HepG2 (cell line): ENCODE data around the gene RAB3B. TPM values are rescaled to one million over a fixed set of nuclear protein-coding genes. Genes with fewer than 3 reads are reported as not detected.
A peak's percentile ranks its signal among the peaks of the same experiment; 100 is the strongest.

Experiments used
- ARNT ChIP-seq: fragments of 450-650 bp; IDR thresholded peaks from 2 replicates; pipeline ENCODE4 v1.6.1; 2017
- DNMT1 ChIP-seq: sonication (generic); formaldehyde crosslinking; IDR thresholded peaks from 2 replicates; pipeline ENCODE4 v1.5.1; 2020; ENCODE audit warnings: mild to moderate bottlenecking, missing genetic modification reagents
- FOXC1 ChIP-seq: sonication (generic); formaldehyde crosslinking; IDR thresholded peaks from 2 replicates; pipeline ENCODE4 v1.8.0; 2022; ENCODE audit warnings: mild to moderate bottlenecking, missing genetic modification reagents, borderline replicate concordance
- KDM3A ChIP-seq: IDR thresholded peaks from 2 replicates; pipeline ENCODE4 v1.6.1; 2018; ENCODE audit warnings: low read depth, missing compliant biosample characterization
- LCORL ChIP-seq, 2 experiments: fragments of 450-650 bp in 1 of 2; sonication (generic) in 1 of 2; formaldehyde crosslinking in 1 of 2; IDR thresholded peaks; 2 replicates each; pipeline versions ENCODE4 v1.5.0 to v1.6.1; 2017 to 2020; ENCODE audit warnings: antibody characterized with exemption in 1 of 2, missing genetic modification reagents in 1 of 2
- RARG ChIP-seq: sonication (generic); formaldehyde crosslinking; IDR thresholded peaks from 2 replicates; pipeline ENCODE4 v1.4.0; 2020; ENCODE audit warnings: low read depth, mild to moderate bottlenecking, missing genetic modification reagents
- SP2 ChIP-seq: sonication (generic); formaldehyde crosslinking; IDR thresholded peaks from 2 replicates; pipeline ENCODE4 v1.5.1; 2020; ENCODE audit warnings: mild to moderate bottlenecking, missing genetic modification reagents
- SRY ChIP-seq: sonication (generic); formaldehyde crosslinking; IDR thresholded peaks from 2 replicates; pipeline ENCODE4 v1.8.0; 2022; ENCODE audit warnings: mild to moderate bottlenecking, missing genetic modification reagents
- ZMAT3 ChIP-seq: sonication (generic); formaldehyde crosslinking; conservative IDR thresholded peaks from 2 replicates; pipeline ENCODE4 v1.7.0; 2021; ENCODE audit warnings: missing genetic modification reagents
- ZNF460 ChIP-seq: sonication (generic); formaldehyde crosslinking; IDR thresholded peaks from 2 replicates; pipeline ENCODE4 v1.5.1; 2020; ENCODE audit warnings: missing genetic modification reagents, mild to moderate bottlenecking, borderline replicate concordance
- ZNF558 ChIP-seq: sonication (generic); formaldehyde crosslinking; IDR thresholded peaks from 2 replicates; pipeline ENCODE4 v1.9.0; 2022; ENCODE audit warnings: mild to moderate bottlenecking, missing genetic modification reagents, borderline replicate concordance
- ZNF570 ChIP-seq: sonication (generic); formaldehyde crosslinking; IDR thresholded peaks from 2 replicates; pipeline ENCODE4 v1.4.0; 2020; ENCODE audit warnings: mild to moderate bottlenecking, missing genetic modification reagents, borderline replicate concordance
- ZNF616 ChIP-seq: sonication (generic); formaldehyde crosslinking; IDR thresholded peaks from 2 replicates; pipeline ENCODE4 v1.5.0; 2020; ENCODE audit warnings: low read depth, mild to moderate bottlenecking, missing genetic modification reagents
- polyA plus RNA-seq, 8 experiments: library from polyadenylated mRNA; depleted of rRNA in 3 of 8; stranded (reverse) in 7 of 8; unstranded in 1 of 8; fragments of >200 nt; fragmentation: Illumina TruSeq in 4 of 8; extraction: Trizol in 4 of 8; gene quantifications; 2 replicates each; pipeline versions ENCODE4 v1.2.1 to v1.2.3, GENCODE V29; 2011 to 2016; ENCODE audit warnings: low read depth in 4 of 8, missing spikeins in 1 of 8, mixed read lengths in 1 of 8; ENCODE audit not compliant: insufficient read depth in 1 of 8
- total RNA-seq, 5 experiments: library from RNA; depleted of rRNA; stranded (reverse); fragments of >200 nt; fragmentation: Illumina TruSeq; extraction: Trizol; gene quantifications; 2 replicates each; pipeline ENCODE4 v1.2.3, GENCODE V29; 2016; ENCODE audit warnings: low read depth in 1 of 5
- TF ChIP-seq, protein P1 (sequence below): sonication (generic); formaldehyde crosslinking; IDR thresholded peaks from 2 replicates; pipeline ENCODE4 v1.5.1; 2020; ENCODE audit warnings: mild to moderate bottlenecking, missing genetic modification reagents, borderline replicate concordance
- TF ChIP-seq, protein P2 (sequence below): sonication (generic); formaldehyde crosslinking; IDR thresholded peaks from 2 replicates; pipeline ENCODE4 v1.5.0; 2020; ENCODE audit warnings: missing genetic modification reagents, mild to moderate bottlenecking, borderline replicate concordance
- TF ChIP-seq, protein P3 (sequence below): sonication (generic); formaldehyde crosslinking; IDR thresholded peaks from 2 replicates; pipeline ENCODE4 v1.8.0; 2022; ENCODE audit warnings: missing genetic modification reagents, mild to moderate bottlenecking, inconsistent platforms, borderline replicate concordance
- TF ChIP-seq, protein P4 (sequence below): sonication (generic); formaldehyde crosslinking; IDR thresholded peaks from 2 replicates; pipeline ENCODE4 v1.4.0; 2020; ENCODE audit warnings: missing genetic modification reagents

Gene RAB3B
- total and polyA plus RNA-seq, 2 of the 13 experiments (the other 11 are each of a cell fraction or from before 2014, with no cell fraction given) = 1.0 to 1.2 TPM

DNA sequence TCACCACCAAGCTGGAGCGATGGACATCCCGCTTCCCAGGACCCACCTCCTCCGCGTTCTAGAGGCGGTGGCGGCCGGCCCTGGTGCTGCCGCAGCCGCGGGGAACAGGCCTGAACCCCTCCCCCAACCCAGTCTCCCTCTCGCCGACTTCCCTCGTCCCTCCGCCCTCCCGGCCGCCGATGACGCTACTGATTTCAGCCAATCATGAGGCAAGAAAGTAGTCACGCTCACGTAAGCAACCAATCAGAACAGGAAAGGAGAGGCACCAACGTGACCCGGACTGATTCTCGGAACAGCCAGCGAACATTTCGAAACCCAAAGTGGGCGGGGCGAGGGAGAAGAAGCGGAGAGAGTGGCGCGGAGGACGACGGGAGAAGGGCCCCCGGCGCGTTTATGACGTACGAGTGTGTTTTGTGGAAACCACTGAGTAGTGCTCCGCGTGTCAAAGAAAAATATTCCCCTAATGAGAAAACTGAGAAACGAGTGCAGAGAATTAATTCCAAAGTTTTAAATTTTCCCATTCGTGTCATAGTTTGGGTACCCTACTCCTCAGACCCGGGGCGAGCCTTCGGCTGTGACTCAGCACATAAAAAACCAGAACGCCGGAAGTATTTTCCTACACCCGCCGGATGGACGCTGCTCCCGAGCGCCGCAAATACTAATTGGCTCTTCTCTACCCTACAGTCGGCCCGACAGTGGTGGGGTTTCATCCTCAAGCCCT, 111.7 kb downstream of the RAB3B start, which contains the start of gene NRDC (continued):
- TF ChIP-seq, protein P1, sequence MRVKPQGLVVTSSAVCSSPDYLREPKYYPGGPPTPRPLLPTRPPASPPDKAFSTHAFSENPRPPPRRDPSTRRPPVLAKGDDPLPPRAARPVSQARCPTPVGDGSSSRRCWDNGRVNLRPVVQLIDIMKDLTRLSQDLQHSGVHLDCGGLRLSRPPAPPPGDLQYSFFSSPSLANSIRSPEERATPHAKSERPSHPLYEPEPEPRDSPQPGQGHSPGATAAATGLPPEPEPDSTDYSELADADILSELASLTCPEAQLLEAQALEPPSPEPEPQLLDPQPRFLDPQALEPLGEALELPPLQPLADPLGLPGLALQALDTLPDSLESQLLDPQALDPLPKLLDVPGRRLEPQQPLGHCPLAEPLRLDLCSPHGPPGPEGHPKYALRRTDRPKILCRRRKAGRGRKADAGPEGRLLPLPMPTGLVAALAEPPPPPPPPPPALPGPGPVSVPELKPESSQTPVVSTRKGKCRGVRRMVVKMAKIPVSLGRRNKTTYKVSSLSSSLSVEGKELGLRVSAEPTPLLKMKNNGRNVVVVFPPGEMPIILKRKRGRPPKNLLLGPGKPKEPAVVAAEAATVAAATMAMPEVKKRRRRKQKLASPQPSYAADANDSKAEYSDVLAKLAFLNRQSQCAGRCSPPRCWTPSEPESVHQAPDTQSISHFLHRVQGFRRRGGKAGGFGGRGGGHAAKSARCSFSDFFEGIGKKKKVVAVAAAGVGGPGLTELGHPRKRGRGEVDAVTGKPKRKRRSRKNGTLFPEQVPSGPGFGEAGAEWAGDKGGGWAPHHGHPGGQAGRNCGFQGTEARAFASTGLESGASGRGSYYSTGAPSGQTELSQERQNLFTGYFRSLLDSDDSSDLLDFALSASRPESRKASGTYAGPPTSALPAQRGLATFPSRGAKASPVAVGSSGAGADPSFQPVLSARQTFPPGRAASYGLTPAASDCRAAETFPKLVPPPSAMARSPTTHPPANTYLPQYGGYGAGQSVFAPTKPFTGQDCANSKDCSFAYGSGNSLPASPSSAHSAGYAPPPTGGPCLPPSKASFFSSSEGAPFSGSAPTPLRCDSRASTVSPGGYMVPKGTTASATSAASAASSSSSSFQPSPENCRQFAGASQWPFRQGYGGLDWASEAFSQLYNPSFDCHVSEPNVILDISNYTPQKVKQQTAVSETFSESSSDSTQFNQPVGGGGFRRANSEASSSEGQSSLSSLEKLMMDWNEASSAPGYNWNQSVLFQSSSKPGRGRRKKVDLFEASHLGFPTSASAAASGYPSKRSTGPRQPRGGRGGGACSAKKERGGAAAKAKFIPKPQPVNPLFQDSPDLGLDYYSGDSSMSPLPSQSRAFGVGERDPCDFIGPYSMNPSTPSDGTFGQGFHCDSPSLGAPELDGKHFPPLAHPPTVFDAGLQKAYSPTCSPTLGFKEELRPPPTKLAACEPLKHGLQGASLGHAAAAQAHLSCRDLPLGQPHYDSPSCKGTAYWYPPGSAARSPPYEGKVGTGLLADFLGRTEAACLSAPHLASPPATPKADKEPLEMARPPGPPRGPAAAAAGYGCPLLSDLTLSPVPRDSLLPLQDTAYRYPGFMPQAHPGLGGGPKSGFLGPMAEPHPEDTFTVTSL (CRISPR knock-in tag) = 0 out of 2 replicates have a peak, but pooled peaks have one; percentile 37
- TF ChIP-seq ZNF558 = no peak
- TF ChIP-seq ZNF616 (CRISPR knock-in tag) = no peak; the same call in 1 of the 2 replicates
- peak; percentile 67 for TF ChIP-seq SP2 (CRISPR knock-in tag)
- no peak for TF ChIP-seq DNMT1
- TF ChIP-seq FOXC1 (CRISPR knock-in tag) = peak; percentile 69
- TF ChIP-seq, protein P2, sequence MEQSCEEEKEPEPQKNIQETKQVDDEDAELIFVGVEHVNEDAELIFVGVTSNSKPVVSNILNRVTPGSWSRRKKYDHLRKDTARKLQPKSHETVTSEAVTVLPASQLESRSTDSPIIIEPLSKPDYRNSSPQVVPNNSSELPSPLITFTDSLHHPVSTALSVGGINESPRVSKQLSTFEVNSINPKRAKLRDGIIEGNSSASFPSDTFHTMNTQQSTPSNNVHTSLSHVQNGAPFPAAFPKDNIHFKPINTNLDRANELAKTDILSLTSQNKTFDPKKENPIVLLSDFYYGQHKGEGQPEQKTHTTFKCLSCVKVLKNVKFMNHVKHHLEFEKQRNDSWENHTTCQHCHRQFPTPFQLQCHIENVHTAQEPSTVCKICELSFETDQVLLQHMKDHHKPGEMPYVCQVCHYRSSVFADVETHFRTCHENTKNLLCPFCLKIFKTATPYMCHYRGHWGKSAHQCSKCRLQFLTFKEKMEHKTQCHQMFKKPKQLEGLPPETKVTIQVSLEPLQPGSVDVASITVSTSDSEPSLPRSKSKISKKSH (CRISPR knock-in tag) = peak; percentile 0; the same call in 1 of the 2 replicates
- TF ChIP-seq ZNF460 (CRISPR knock-in tag) = no peak
- no peak for TF ChIP-seq ARNT
- TF ChIP-seq KDM3A (CRISPR knock-in tag) = peak; percentile 68; the same call in 1 of the 2 replicates
- no peak; the same call in 1 of the 2 replicates for TF ChIP-seq SRY
- no peak for TF ChIP-seq ZMAT3 (CRISPR knock-in tag)
- no peak for TF ChIP-seq RARG
- TF ChIP-seq LCORL (IDR thresholded peaks at IDR 0.05) = no peak
- TF ChIP-seq LCORL (CRISPR knock-in tag; IDR thresholded peaks at IDR 0.05) = no peak
- peak; percentile 66; the same call in 1 of the 2 replicates for TF ChIP-seq ZNF570 (CRISPR knock-in tag)
- TF ChIP-seq, protein P3, sequence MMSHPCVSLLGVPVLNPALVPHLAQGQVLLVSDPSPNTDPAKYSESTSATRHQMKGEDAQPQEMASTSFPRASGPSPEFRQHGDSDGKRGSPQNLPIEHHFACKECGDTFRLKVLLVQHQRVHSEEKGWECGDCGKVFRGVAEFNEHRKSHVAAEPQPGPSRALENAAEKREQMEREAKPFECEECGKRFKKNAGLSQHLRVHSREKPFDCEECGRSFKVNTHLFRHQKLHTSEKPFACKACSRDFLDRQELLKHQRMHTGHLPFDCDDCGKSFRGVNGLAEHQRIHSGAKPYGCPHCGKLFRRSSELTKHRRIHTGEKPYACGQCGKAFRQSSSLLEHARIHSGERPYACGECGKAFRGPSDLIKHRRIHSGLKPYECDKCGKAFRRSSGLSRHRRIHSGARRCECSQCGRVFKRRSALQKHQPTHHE = no peak
- TF ChIP-seq, protein P4, sequence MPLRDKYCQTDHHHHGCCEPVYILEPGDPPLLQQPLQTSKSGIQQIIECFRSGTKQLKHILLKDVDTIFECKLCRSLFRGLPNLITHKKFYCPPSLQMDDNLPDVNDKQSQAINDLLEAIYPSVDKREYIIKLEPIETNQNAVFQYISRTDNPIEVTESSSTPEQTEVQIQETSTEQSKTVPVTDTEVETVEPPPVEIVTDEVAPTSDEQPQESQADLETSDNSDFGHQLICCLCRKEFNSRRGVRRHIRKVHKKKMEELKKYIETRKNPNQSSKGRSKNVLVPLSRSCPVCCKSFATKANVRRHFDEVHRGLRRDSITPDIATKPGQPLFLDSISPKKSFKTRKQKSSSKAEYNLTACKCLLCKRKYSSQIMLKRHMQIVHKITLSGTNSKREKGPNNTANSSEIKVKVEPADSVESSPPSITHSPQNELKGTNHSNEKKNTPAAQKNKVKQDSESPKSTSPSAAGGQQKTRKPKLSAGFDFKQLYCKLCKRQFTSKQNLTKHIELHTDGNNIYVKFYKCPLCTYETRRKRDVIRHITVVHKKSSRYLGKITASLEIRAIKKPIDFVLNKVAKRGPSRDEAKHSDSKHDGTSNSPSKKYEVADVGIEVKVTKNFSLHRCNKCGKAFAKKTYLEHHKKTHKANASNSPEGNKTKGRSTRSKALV (CRISPR knock-in tag) = no peak
